Astrocyte of the hippocampus (primary cell): Measurements from ENCODE around the gene FOXJ1.

Experiments
- DNase-seq: peaks from one replicate; pipeline ENCODE4 v3.0.0; 2011; ENCODE audit warnings: low read depth, low spot score

FOXJ1 gene

GRCh38 chr17:76140661-76141211 is 309 bp downstream of the FOXJ1 start:
- no peak for DNase-seq

GRCh38 chr17:76139801-76140660 is 1.0 kb downstream of the FOXJ1 start:
- no peak for DNase-seq

GRCh38 chr17:76138896-76139752 is 1.9 kb downstream of the FOXJ1 start:
- DNase-seq = no peak

- DNase-seq = peak; percentile 73
Measured at GRCh38 chr17:76138234-76138895, 2.7 kb downstream of the FOXJ1 start.

- DNase-seq = no peak
Measured at GRCh38 chr17:76137351-76138233, 3.5 kb downstream of the FOXJ1 start.

- no peak for DNase-seq
Measured at GRCh38 chr17:76137001-76137350, 4.1 kb downstream of the FOXJ1 start.

- DNase-seq = no peak
Measured at GRCh38 chr17:76136276-76137000, 4.6 kb downstream of the FOXJ1 start.

- DNase-seq = no peak
Measured at GRCh38 chr17:76135810-76136188, 5.2 kb downstream of the FOXJ1 start.

GRCh38 chr17:76134911-76135809 is 5.9 kb downstream of the FOXJ1 start:
- DNase-seq = peak; percentile 60

GRCh38 chr17:76132574-76133338 is 8.3 kb downstream of the FOXJ1 start:
- DNase-seq = no peak

- DNase-seq = no peak
Measured at GRCh38 chr17:76131692-76132573, 9.1 kb downstream of the FOXJ1 start.

- DNase-seq = no peak
Measured at GRCh38 chr17:76131051-76131691, 9.9 kb downstream of the FOXJ1 start.

- no peak for DNase-seq
Measured at GRCh38 chr17:76130473-76130872, 10.6 kb downstream of the FOXJ1 start.

GRCh38 chr17:76125922-76126321 is 15.1 kb downstream of the FOXJ1 start:
- DNase-seq = no peak

GRCh38 chr17:76125391-76125675 is 15.7 kb downstream of the FOXJ1 start:
- DNase-seq = no peak

- no peak for DNase-seq
Measured at GRCh38 chr17:76124582-76125390, 16.3 kb downstream of the FOXJ1 start.
